K562 (cell line): ENCODE measurements around the gene DDR2. TPM values are rescaled to one million over a fixed set of nuclear protein-coding genes. Genes with fewer than 3 reads are reported as not detected.
"Not testable (repeated sequence)": the region's sequence is repeated elsewhere in the genome, so short reads cannot be mapped to it uniquely, and the experiment has no call there.

Experiments
- ATAC-seq: fragments of 200-7000 bp; cut with Tn5 transposase; 3 replicates; pipeline ENCODE4 v1.9.1; 2020; ENCODE audit warnings: moderate library complexity
- BruUV-seq: library from RNA; stranded (reverse); fragments of 400-500 nt; replicated peaks from 2 replicates; lab custom pipeline; 2021; lab: Mats Ljungman, UMichigan
- CTCF ChIA-PET: fragments of 300-600 bp; formaldehyde crosslinking; extraction: SDS; loops from one replicate; lab custom pipeline; 2021; ENCODE audit warnings: low intra/inter-chr PET ratio; lab: Yijun Ruan, JAX
- POLR2A ChIA-PET: fragments of 300-600, 350-650 bp; sonication (Branson Sonifier 250); formaldehyde crosslinking; extraction: SDS; loops from one replicate; lab custom pipeline; 2021; ENCODE audit warnings: antibody characterized with exemption, inconsistent platforms; lab: Yijun Ruan, JAX
- DNase-seq, 4 experiments: peaks; one replicate each; pipeline versions ENCODE4 v3.0.0 to v3.0.0-alpha.2; 2011 to 2018; ENCODE audit warnings: low spot score in 3 of 4, mixed read lengths in 3 of 4; ENCODE audit errors: extremely low read depth in 1 of 4
- FAIRE-seq: peaks from 2 replicates; lab custom pipeline; 2011; peaks lifted over from hg19 to GRCh38; lab: Jason Lieb, UNC
- H2AFZ ChIP-seq: 2 replicates; pipeline ENCODE4 v1.6.0; 2011; ENCODE audit warnings: low read depth, low read length, control low read depth, inconsistent platforms
- H3K27ac ChIP-seq: fragments of 200-600 bp; 3 replicates; pipeline ENCODE4 v1.8.0; 2011; ENCODE audit warnings: low read depth, mild to moderate bottlenecking, control low read depth, inconsistent platforms, low read length, moderate library complexity, mixed read lengths; ENCODE audit errors: extremely low read depth
- H3K27me3 ChIP-seq, 2 experiments: fragments of 300-600 bp in 1 of 2; 2 replicates in 1 of 2; 3 replicates in 1 of 2; pipeline versions ENCODE4 v1.6.0 to v1.8.0; 2011; ENCODE audit warnings: inconsistent platforms in 2 of 2, low read length in 2 of 2, mild to moderate bottlenecking in 1 of 2, mixed read lengths in 1 of 2, moderate library complexity in 1 of 2; ENCODE audit not compliant: control insufficient read depth in 2 of 2, insufficient read depth in 2 of 2
- H3K36me3 ChIP-seq: fragments of 300-600 bp; 3 replicates; pipeline ENCODE4 v1.8.0; 2011; ENCODE audit warnings: mild to moderate bottlenecking, low read length, inconsistent platforms; ENCODE audit not compliant: control insufficient read depth, insufficient read depth
- H3K4me1 ChIP-seq, 2 experiments: fragments of 200-600 bp in 1 of 2; replicated peaks in 1 of 2; 2 replicates in 1 of 2; 3 replicates in 1 of 2; pipeline versions ENCODE4 v1.5.1 to v1.8.0; 2011; ENCODE audit warnings: inconsistent platforms in 2 of 2, low read length in 2 of 2, mild to moderate bottlenecking in 1 of 2, mixed read lengths in 1 of 2, moderate library complexity in 1 of 2; ENCODE audit not compliant: control insufficient read depth in 2 of 2, insufficient read depth in 2 of 2
- H3K4me2 ChIP-seq: 2 replicates; pipeline ENCODE4 v1.6.1; 2011; ENCODE audit warnings: low read length, control low read depth, inconsistent platforms, mixed read lengths; ENCODE audit not compliant: insufficient read depth
- H3K4me3 ChIP-seq: fragments of 200-600 bp; sonication (generic), shearing (Covaris generic); 2 replicates; pipeline ENCODE4 v1.5.1; 2016; ENCODE audit warnings: control low read depth, inconsistent platforms
- H3K79me2 ChIP-seq: fragments of 200-600 bp; 3 replicates; pipeline ENCODE4 v1.8.0; 2011; ENCODE audit warnings: low read length, inconsistent platforms; ENCODE audit not compliant: control insufficient read depth, insufficient read depth
- H3K9ac ChIP-seq, 2 experiments: 2 replicates each; pipeline versions ENCODE4 v1.6.0 to v1.6.1; 2011; ENCODE audit warnings: low read depth in 2 of 2, low read length in 2 of 2, control low read depth in 1 of 2, inconsistent platforms in 1 of 2, mild to moderate bottlenecking in 1 of 2, mixed read lengths in 1 of 2; ENCODE audit not compliant: insufficient read depth in 1 of 2
- H3K9me1 ChIP-seq: one replicate; pipeline ENCODE4 v1.6.0; 2011; ENCODE audit warnings: inconsistent platforms, mild to moderate bottlenecking, low read length, moderate library complexity; ENCODE audit not compliant: control insufficient read depth, insufficient read depth
- H3K9me3 ChIP-seq: replicated peaks from 2 replicates; pipeline ENCODE4 v1.5.1; 2011; ENCODE audit warnings: low read depth, low read length, inconsistent platforms; ENCODE audit not compliant: control insufficient read depth, insufficient read depth
- H4K20me1 ChIP-seq: replicated peaks from 2 replicates; pipeline ENCODE4 v1.6.1; 2011; ENCODE audit warnings: low read length, inconsistent platforms, mixed read lengths; ENCODE audit not compliant: control insufficient read depth, insufficient read depth
- CEBPB ChIP-seq: fragments of 450-650 bp; IDR thresholded peaks from 2 replicates; pipeline ENCODE4 v1.6.1; 2016; ENCODE audit warnings: missing genetic modification characterization, missing compliant biosample characterization
- CEBPG ChIP-seq, 3 experiments: fragments of 200-800 bp in 1 of 3; sonication (Bioruptor generic) in 1 of 3; sonication (generic) in 1 of 3; formaldehyde crosslinking in 1 of 3; IDR thresholded peaks in 2 of 3; conservative IDR thresholded peaks in 1 of 3; 2 replicates each; pipeline versions ENCODE4 v1.6.1 to v1.8.0; 2016 to 2022; ENCODE audit warnings: missing compliant biosample characterization in 2 of 3, missing genetic modification characterization in 2 of 3, mild to moderate bottlenecking in 1 of 3, missing genetic modification reagents in 1 of 3
- WGBS: fragments of 100-300 bp; shearing (Covaris generic); methylation state at CpG from one replicate; pipeline ENCODE4 v1.1.6; 2016; ENCODE audit warnings: low coverage, mixed read lengths; ENCODE audit not compliant: insufficient coverage; ENCODE audit errors: missing lambda C conversion rate; 5-methylcytosine and 5-hydroxymethylcytosine counted together
- in situ Hi-C: fragments of 300-500 bp; cut with MboI; formaldehyde crosslinking; loops from 4 replicates; pipeline ENCODE4 v1.15.0; 2018; ENCODE audit warnings: inconsistent platforms, mixed read lengths
- intact Hi-C: fragments of 100-400 bp; cut with micrococcal nuclease; formaldehyde crosslinking; loops from 2 replicates; pipeline ENCODE4 v1.14.2; 2022
- polyA plus RNA-seq, 8 experiments: library from polyadenylated mRNA; depleted of rRNA in 4 of 8; stranded (reverse) in 5 of 8; unstranded in 3 of 8; fragments of >200 nt; fragmentation: Nextera tagmentation in 2 of 8; fragmentation: Illumina TruSeq in 1 of 8; extraction: Ambion mirVana in 2 of 8; extraction: Trizol in 1 of 8; gene quantifications; 2 replicates each; pipeline versions ENCODE4 v1.2.1 to v1.2.3, GENCODE V29; 2011 to 2014; ENCODE audit warnings: inconsistent platforms in 1 of 8, missing spikeins in 1 of 8
- total RNA-seq, 7 experiments: library from RNA; depleted of rRNA in 6 of 7; stranded (reverse); fragments of >200 nt in 6 of 7; fragmentation: Illumina TruSeq in 2 of 7; extraction: Trizol in 2 of 7; gene quantifications; 2 replicates each; pipeline versions ENCODE4 v1.2.1 to v1.2.3, GENCODE V29; 2011 to 2021; ENCODE audit warnings: low replicate concordance in 1 of 7

Gene DDR2
- total and polyA plus RNA-seq, 9 of the 15 experiments (the other 6 are each of a cell fraction or from before 2014, with no cell fraction given), result 0.36 to 2.0 (median 1.1) TPM

- POLR2A ChIA-PET; H4K20me1 ChIP-seq; in situ Hi-C loops; CTCF ChIA-PET; H2AFZ ChIP-seq; FAIRE-seq; BruUV-seq; intact Hi-C loops; H3K27ac ChIP-seq; ATAC-seq; H3K79me2 ChIP-seq; H3K27me3 ChIP-seq; H3K4me3 ChIP-seq; H3K9me3 ChIP-seq; DNase-seq; H3K9me1 ChIP-seq; H3K4me2 ChIP-seq; H3K4me1 ChIP-seq; H3K9ac ChIP-seq; TF ChIP-seq CEBPG (CRISPR knock-in tag; IDR thresholded peaks at IDR 0.05): not testable (repeated sequence)
- H3K36me3 ChIP-seq, result peaks cover 33% of the 10 kb centered on the region
- 0 out of 4 replicates have a peak, but pooled peaks of 1 of the 2 experiments have one; percentile 9 for TF ChIP-seq CEBPG (tag; conservative IDR thresholded peaks at IDR 0.05 in 1 of 2, IDR thresholded peaks at IDR 0.05 in 1 of 2)
- 0 out of 2 replicates have a peak, but pooled peaks have one; percentile 21 for TF ChIP-seq CEBPB (tag)
- 31% methylated on average over 4 of the region's 4 CpGs for WGBS
Observed at GRCh38 chr1:162796617-162797279, 164.5 kb downstream of the DDR2 start.
